ENCODE measurements around the gene SIT1. TPM values are rescaled to one million over a fixed set of nuclear protein-coding genes. Genes with fewer than 3 reads are reported as not detected.

SIT1 gene
- total RNA-seq, 2 experiments from 2014 or later: 18.4 to 19.2 TPM

- Mint-ChIP-seq H3K4me1 (ENCODE audit: low read depth) (peaks cover 50% of the 10 kb centered on the region), H3K27ac (peak within 1 kb of the TSS; percentile 72), H3K27me3 (no peaks in the 10 kb centered on the region), H3K4me3 (peak within 1 kb of the TSS; percentile 86), H3K9me3 (no peaks in the 10 kb centered on the region), H3K36me3 (ENCODE audit: low read depth) (no peaks in the 10 kb centered on the region)
- no peak for ATAC-seq (ENCODE audit: poor library complexity)
- Histone ChIP-seq H3K36me3 (ENCODE audit: insufficient read depth, low read length) (no peaks in the 10 kb centered on the region), H3K27ac (ENCODE audit: low read depth in 1 of 2, low read length in 2 of 2) (peak within 1 kb of the TSS; percentile 48 to 70), H3K4me1 (ENCODE audit: insufficient read depth, low read length) (peaks cover 40% of the 10 kb centered on the region), H3K4me3 (ENCODE audit: low read length) (peak within 1 kb of the TSS; percentile 77), H3K27me3 (ENCODE audit: control insufficient read depth in 1 of 2, insufficient read depth in 2 of 2, low read length in 2 of 2) (no peaks in the 10 kb centered on the region), H3K9me3 (ENCODE audit: control insufficient read depth in 1 of 2, insufficient read depth in 1 of 2, low read length in 2 of 2) (no peaks in the 10 kb centered on the region)
- intact Hi-C loops (cut with DNase I, micrococcal nuclease): loop anchor here (5.0 kb wide), 1 partner anchor 39 kb away; the partner anchor contains the start of genes CCDC107 (in 2 of the 2) and RMRP (in 2 of the 2)
- peak in 2 of 14 experiments; percentile 38 to 39 for DNase-seq
- no peak for TF ChIP-seq CTCF (IDR thresholded peaks at IDR 0.05)
- POLR2A ChIA-PET: interaction anchor here (1.0 to 3.4 kb wide), 6 partner anchors 13 to 546 kb away, joined by 3 to 35 read pairs (median 10); partner anchors contain the start of genes CREB3, TESK1, TLN1 and VCP
- CTCF ChIA-PET: interaction anchor here (3.2 kb wide), 1 partner anchor 40 kb away, joined by 22 read pairs; the partner anchor contains the start of genes CCDC107 and RMRP
Observed at GRCh38 chr9:35618325-35618727, 32.4 kb downstream of the SIT1 start, which contains the start of gene CD72. Gene CD72 (minus strand): TSS chr9:35618413. CDS start chr9:35618303, 110 bp downstream.

- Histone ChIP-seq H3K9me3 (ENCODE audit: control insufficient read depth in 1 of 2, insufficient read depth in 1 of 2, low read length in 2 of 2) (no peaks in the 10 kb centered on the region), H3K36me3 (ENCODE audit: insufficient read depth, low read length) (no peaks in the 10 kb centered on the region), H3K4me3 (ENCODE audit: low read length) (peak overlapping the region; percentile 77), H3K27ac (ENCODE audit: low read depth in 1 of 2, low read length in 2 of 2) (peak overlapping the region; percentile 27 to 70), H3K4me1 (ENCODE audit: insufficient read depth, low read length) (peaks cover 40% of the 10 kb centered on the region), H3K27me3 (ENCODE audit: control insufficient read depth in 1 of 2, insufficient read depth in 2 of 2, low read length in 2 of 2) (no peaks in the 10 kb centered on the region)
- H3K27me3 Mint-ChIP-seq: no peaks in the 10 kb centered on the region
- peak overlapping the region; percentile 72 for H3K27ac Mint-ChIP-seq
- CTCF ChIA-PET: interaction anchor here (0.6 to 3.2 kb wide), 18 partner anchors 12 to 501 kb away, joined by 3 to 22 read pairs (median 4); partner anchors contain the start of genes ARHGEF39, CCDC107, CREB3 and RMRP
- TF ChIP-seq CTCF (IDR thresholded peaks at IDR 0.05): no peak
- no peak for DNase-seq
- H3K4me3 Mint-ChIP-seq: peak overlapping the region; percentile 86
- no peaks in the 10 kb centered on the region for H3K36me3 Mint-ChIP-seq (ENCODE audit: low read depth)
- POLR2A ChIA-PET: interaction anchor here (0.6 to 3.4 kb wide), 15 partner anchors 12 to 545 kb away, joined by 3 to 35 read pairs (median 6); partner anchors contain the start of genes CCDC107, CREB3, RMRP and SIT1
- ATAC-seq (ENCODE audit: poor library complexity): no peak
- intact Hi-C loops (cut with DNase I, micrococcal nuclease): loop anchor here (2.0 to 5.0 kb wide), 2 partner anchors 40 to 79 kb away; partner anchors contain the start of genes CCDC107 (in 2 of the 2) and RMRP (in 2 of the 2)
- H3K4me1 Mint-ChIP-seq (ENCODE audit: low read depth): peaks cover 50% of the 10 kb centered on the region
- H3K9me3 Mint-ChIP-seq: no peaks in the 10 kb centered on the region
Observed at GRCh38 chr9:35617548-35617947, 33.2 kb downstream of the SIT1 start.

- Mint-ChIP-seq H3K27ac (peak overlapping the region; percentile 72), H3K4me1 (ENCODE audit: low read depth) (peaks cover 50% of the 10 kb centered on the region), H3K9me3 (no peaks in the 10 kb centered on the region), H3K27me3 (no peaks in the 10 kb centered on the region), H3K36me3 (ENCODE audit: low read depth) (no peaks in the 10 kb centered on the region), H3K4me3 (peak overlapping the region; percentile 86)
- POLR2A ChIA-PET: interaction anchor here (0.6 to 3.4 kb wide), 16 partner anchors 12 to 544 kb away, joined by 3 to 35 read pairs (median 4); partner anchors contain the start of genes CCDC107, CREB3, RMRP and SIT1
- Histone ChIP-seq H3K4me3 (ENCODE audit: low read length) (peak overlapping the region; percentile 77), H3K27ac (ENCODE audit: low read depth in 1 of 2, low read length in 2 of 2) (peak overlapping the region; percentile 27 to 70), H3K36me3 (ENCODE audit: insufficient read depth, low read length) (no peaks in the 10 kb centered on the region), H3K4me1 (ENCODE audit: insufficient read depth, low read length) (peaks cover 40% of the 10 kb centered on the region), H3K9me3 (ENCODE audit: control insufficient read depth in 1 of 2, insufficient read depth in 1 of 2, low read length in 2 of 2) (no peaks in the 10 kb centered on the region), H3K27me3 (ENCODE audit: control insufficient read depth in 1 of 2, insufficient read depth in 2 of 2, low read length in 2 of 2) (no peaks in the 10 kb centered on the region)
- TF ChIP-seq CTCF (IDR thresholded peaks at IDR 0.05): peak; percentile 47
- CTCF ChIA-PET: interaction anchor here (0.6 to 3.2 kb wide), 20 partner anchors 9 to 627 kb away, joined by 3 to 22 read pairs (median 4); partner anchors contain the start of genes ARHGEF39, CCDC107, CREB3 and DNAJB5
- ATAC-seq (ENCODE audit: poor library complexity) (peak; percentile 86), DNase-seq (peak; percentile 42 to 89 (median 62))
- intact Hi-C loops (cut with DNase I, micrococcal nuclease): loop anchor here (2.0 to 5.0 kb wide), 2 partner anchors 40 to 80 kb away; partner anchors contain the start of genes CCDC107 (in 2 of the 2) and RMRP (in 2 of the 2)
Observed at GRCh38 chr9:35616681-35617459, 33.9 kb downstream of the SIT1 start.

All from CD4-positive, alpha-beta T cell (primary cell).